Spleen (tissue), 11 donors: ENCODE measurements around the gene PTCD2. TPM values are rescaled to one million over a fixed set of nuclear protein-coding genes. Genes with fewer than 3 reads are reported as not detected.
A peak's percentile ranks its signal among the peaks of the same experiment; 100 is the strongest.
"Not testable (repeated sequence)": the region's sequence is repeated elsewhere in the genome, so short reads cannot be mapped to it uniquely, and the experiment has no call there.

Source experiments
- DNase-seq: peaks from one replicate; pipeline ENCODE4 v3.0.0-alpha.2; 2020
- H3K27ac ChIP-seq, 8 donors: fragments of 200-600 bp; sonication (generic) in 7 of 8; 1 replicate in 4 of 8; 2 replicates in 4 of 8; pipeline versions ENCODE4 v1.5.0 to v1.8.0; 2016 to 2021; ENCODE audit warnings: inconsistent platforms in 4 of 8, mild to moderate bottlenecking in 4 of 8, moderate library complexity in 1 of 8
- H3K27me3 ChIP-seq, 7 donors: fragments of 200-600 bp; sonication (generic) in 6 of 7; replicated peaks in 1 of 7; 1 replicate in 4 of 7; 2 replicates in 3 of 7; pipeline versions ENCODE4 v1.5.0 to v1.8.0; 2016 to 2021; ENCODE audit warnings: inconsistent platforms in 3 of 7, mild to moderate bottlenecking in 1 of 7
- H3K36me3 ChIP-seq, 6 donors: fragments of 200-600 bp; sonication (generic) in 5 of 6; 1 replicate in 4 of 6; 2 replicates in 2 of 6; pipeline versions ENCODE4 v1.5.0 to v1.8.0; 2016 to 2021; ENCODE audit warnings: inconsistent platforms in 2 of 6
- H3K4me1 ChIP-seq, 6 donors: fragments of 200-600 bp; sonication (generic) in 5 of 6; 1 replicate in 3 of 6; 2 replicates in 3 of 6; pipeline versions ENCODE4 v1.5.0 to v1.8.0; 2016 to 2021; ENCODE audit warnings: inconsistent platforms in 3 of 6
- H3K4me3 ChIP-seq, 8 donors: fragments of 200-600 bp; sonication (generic) in 7 of 8; 1 replicate in 4 of 8; 2 replicates in 4 of 8; pipeline versions ENCODE4 v1.5.0 to v1.8.0; 2016 to 2021; ENCODE audit warnings: inconsistent platforms in 4 of 8, mild to moderate bottlenecking in 4 of 8, moderate library complexity in 2 of 8
- H3K9me3 ChIP-seq, 8 donors: fragments of 200-600 bp; sonication (generic) in 7 of 8; 1 replicate in 4 of 8; 2 replicates in 4 of 8; pipeline versions ENCODE4 v1.5.0 to v1.8.0; 2016 to 2021; ENCODE audit warnings: inconsistent platforms in 4 of 8
- POLR2A ChIP-seq, 3 donors: fragments of 450-650 bp; IDR thresholded peaks; one replicate each; pipeline ENCODE4 v1.5.1; 2017; ENCODE audit warnings: antibody characterized with exemption in 3 of 3, mild to moderate bottlenecking in 1 of 3
- POLR2AphosphoS5 ChIP-seq, 3 donors: sonication (generic); formaldehyde crosslinking; IDR thresholded peaks; one replicate each; pipeline ENCODE4 v1.5.1; 2017; ENCODE audit warnings: antibody characterized with exemption in 3 of 3
- WGBS, 5 donors: extraction: QIAGEN DNeasy Blood & Tissue Kit in 3 of 5; methylation state at CpG; one replicate each; pipeline versions ENCODE4 v1.1.5 to v1.1.7; 2013 to 2018; 5-methylcytosine and 5-hydroxymethylcytosine counted together
- intact Hi-C: fragments of 100-400 bp; cut with DNase I; formaldehyde crosslinking; loops from one replicate; pipeline ENCODE4 v1.15.0; 2023; ENCODE audit warnings: low total_unique reads
- polyA plus RNA-seq, 3 donors: library from polyadenylated mRNA; stranded (reverse); fragments of 200-250 nt; gene quantifications; one replicate each; pipeline ENCODE4 v1.2.1, GENCODE V29; 2013
- total RNA-seq, 7 donors: library from RNA; depleted of rRNA in 3 of 7; stranded (reverse); fragments of >200 nt in 3 of 7; fragmentation: NEBNext Ultra II Directional in 4 of 7; extraction: Animal tissue kit (Norgen Biotek cat#: 25700) in 4 of 7; gene quantifications; one replicate each; pipeline versions ENCODE4 v1.1.0 to v1.2.1, GENCODE V29; 2016 to 2021
- TF ChIP-seq, protein P1 (sequence below), 11 experiments: fragments of 200-600 bp in 7 of 11; fragments of 450-650 bp in 4 of 11; sonication (generic) in 4 of 11; IDR thresholded peaks in 8 of 11; conservative IDR thresholded peaks in 3 of 11; 1 replicate in 7 of 11; 2 replicates in 4 of 11; pipeline versions ENCODE4 v1.4.0 to v1.8.0; 2016 to 2021; ENCODE audit warnings: antibody characterized with exemption in 11 of 11, inconsistent platforms in 4 of 11, mild to moderate bottlenecking in 1 of 11
- donor health status: healthy with polysubstance abuse.
- donor health status: DM: no; HTN: no; CAD: no; lungs with moderate emphysema.
- donor health status: DM: no; HTN: no; CAD: no.
- donor health status: Bipolar disorder and iron deficiency.
- donor health status: healthy.
- donor health status: DM: no; HTN: no; CAD: no.
- donor health status: DM: yes; HTN: yes; CAD: no.

The PTCD2 gene
- total and polyA plus RNA-seq, 10 donors = 1.2 to 11.7 (median 7.5) TPM

DNA sequence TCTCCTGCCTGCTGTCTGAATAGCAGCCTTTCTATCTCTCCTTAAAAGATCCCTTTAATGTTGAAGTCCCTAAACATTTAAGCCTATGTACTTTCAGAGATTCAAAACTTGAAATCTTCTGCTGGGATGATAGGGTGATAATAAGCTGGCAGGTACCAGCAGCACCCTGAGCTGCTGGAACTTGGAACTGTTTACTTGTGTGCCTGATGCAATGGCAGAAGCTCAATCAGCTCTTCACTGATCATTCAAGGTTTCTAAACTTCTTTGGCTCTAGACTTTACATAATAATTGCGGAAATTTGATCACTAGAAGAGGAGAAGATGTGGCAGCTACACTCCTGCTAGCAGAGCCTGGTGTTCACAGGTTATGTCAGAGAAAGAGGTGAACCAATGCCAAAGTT, 27.8 kb upstream of the PTCD2 start:
- intact Hi-C loops = no loop called here
- WGBS, 5 donors = 96 to 100% (median 100%) methylated on average over 1 of the region's 1 CpG
- Histone ChIP-seq H3K36me3 (peaks cover 0 to 71% (median 4%) of the 10 kb centered on the region in 6 donors), H3K27ac (no peak overlapping the region), H3K4me3 (no peak overlapping the region), H3K9me3 (no peaks in the 10 kb centered on the region), H3K27me3 (no peaks in the 10 kb centered on the region), H3K4me1 (peaks cover 0 to 52% (median 15%) of the 10 kb centered on the region in 6 donors)
- TF ChIP-seq POLR2AphosphoS5 (IDR thresholded peaks at IDR 0.05) (no peak), POLR2A (IDR thresholded peaks at IDR 0.05) (no peak)
- TF ChIP-seq, protein P1, sequence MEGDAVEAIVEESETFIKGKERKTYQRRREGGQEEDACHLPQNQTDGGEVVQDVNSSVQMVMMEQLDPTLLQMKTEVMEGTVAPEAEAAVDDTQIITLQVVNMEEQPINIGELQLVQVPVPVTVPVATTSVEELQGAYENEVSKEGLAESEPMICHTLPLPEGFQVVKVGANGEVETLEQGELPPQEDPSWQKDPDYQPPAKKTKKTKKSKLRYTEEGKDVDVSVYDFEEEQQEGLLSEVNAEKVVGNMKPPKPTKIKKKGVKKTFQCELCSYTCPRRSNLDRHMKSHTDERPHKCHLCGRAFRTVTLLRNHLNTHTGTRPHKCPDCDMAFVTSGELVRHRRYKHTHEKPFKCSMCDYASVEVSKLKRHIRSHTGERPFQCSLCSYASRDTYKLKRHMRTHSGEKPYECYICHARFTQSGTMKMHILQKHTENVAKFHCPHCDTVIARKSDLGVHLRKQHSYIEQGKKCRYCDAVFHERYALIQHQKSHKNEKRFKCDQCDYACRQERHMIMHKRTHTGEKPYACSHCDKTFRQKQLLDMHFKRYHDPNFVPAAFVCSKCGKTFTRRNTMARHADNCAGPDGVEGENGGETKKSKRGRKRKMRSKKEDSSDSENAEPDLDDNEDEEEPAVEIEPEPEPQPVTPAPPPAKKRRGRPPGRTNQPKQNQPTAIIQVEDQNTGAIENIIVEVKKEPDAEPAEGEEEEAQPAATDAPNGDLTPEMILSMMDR (IDR thresholded peaks at IDR 0.05 in 8 of 11, conservative IDR thresholded peaks at IDR 0.05 in 3 of 11) = no peak
- no peak for DNase-seq

DNA sequence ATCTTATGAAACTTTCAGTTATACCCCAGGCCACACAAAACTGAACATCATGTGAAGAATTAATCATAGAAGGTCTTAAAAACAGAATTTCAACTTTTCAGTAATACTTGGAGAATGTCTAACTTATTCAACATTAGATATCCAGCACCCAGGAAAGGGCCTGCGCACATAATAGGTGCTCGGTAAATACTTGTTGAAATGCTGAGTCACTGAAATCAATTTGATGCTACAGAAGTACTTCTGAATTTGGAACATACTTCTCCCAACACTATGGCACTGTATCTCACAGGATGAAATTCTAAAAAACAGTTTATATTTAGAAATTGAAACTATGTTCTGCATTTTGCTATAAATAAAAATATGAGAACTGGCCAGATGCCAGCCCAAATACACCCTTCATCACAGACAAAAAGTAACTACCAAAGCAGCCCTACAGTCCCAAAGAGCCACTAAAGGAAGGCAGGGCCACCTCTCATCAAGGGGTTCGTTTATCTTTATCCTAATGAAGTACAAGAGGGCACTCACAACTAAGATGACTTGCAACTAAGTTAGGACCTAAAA, 26.6 kb upstream of the PTCD2 start:
- no peak for DNase-seq
- H3K27ac ChIP-seq = peak overlapping the region in 4 of 8 donors; percentile 6 to 50 (median 24)

DNA sequence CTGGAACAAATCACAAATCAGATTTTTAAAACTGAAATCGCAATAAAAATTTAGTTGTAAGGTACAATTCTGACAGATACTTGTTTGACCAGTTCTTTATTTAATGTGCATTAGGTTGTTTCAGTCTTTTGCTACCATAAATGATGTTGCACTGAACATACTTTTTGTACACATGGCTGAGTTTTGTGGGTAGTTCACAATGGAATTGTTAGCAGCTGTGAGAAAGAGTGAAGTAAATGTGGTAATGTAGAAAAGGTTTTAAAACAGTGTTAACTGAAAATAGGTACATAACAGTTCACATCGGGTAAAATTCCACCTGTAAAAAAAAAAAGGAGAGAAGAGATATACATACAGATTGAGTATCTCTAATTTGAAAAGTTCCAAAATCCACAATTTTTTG, 25.7 kb upstream of the PTCD2 start:
- Histone ChIP-seq H3K27me3 (no peaks in the 10 kb centered on the region), H3K36me3 (peaks cover 0 to 52% (median 4%) of the 10 kb centered on the region in 6 donors), H3K9me3 (no peaks in the 10 kb centered on the region), H3K4me1 (peaks cover 0 to 62% (median 19%) of the 10 kb centered on the region in 6 donors), H3K27ac (peak overlapping the region in 3 of 8 donors; percentile 6 to 50 (median 40)), H3K4me3 (no peak overlapping the region)
- TF ChIP-seq POLR2A (IDR thresholded peaks at IDR 0.05) = no peak
- intact Hi-C loops = no loop called here
- 64 to 79% (median 76%) methylated on average over 2 of the region's 2 CpGs for WGBS, 5 donors
- no peak for DNase-seq

More for the DNA sequence above, 26.6 kb upstream of the PTCD2 start:
- Histone ChIP-seq H3K4me3 (no peak overlapping the region), H3K27me3 (no peaks in the 10 kb centered on the region), H3K9me3 (no peaks in the 10 kb centered on the region), H3K36me3 (peaks cover 0 to 61% (median 4%) of the 10 kb centered on the region in 6 donors), H3K4me1 (peaks cover 0 to 60% (median 17%) of the 10 kb centered on the region in 6 donors)
- TF ChIP-seq POLR2A (IDR thresholded peaks at IDR 0.05) (no peak), POLR2AphosphoS5 (IDR thresholded peaks at IDR 0.05) (no peak)
- TF ChIP-seq, protein P1 (IDR thresholded peaks at IDR 0.05 in 8 of 11, conservative IDR thresholded peaks at IDR 0.05 in 3 of 11) = no peak
- intact Hi-C loops = no loop called here
- 67 to 73% (median 71%) methylated on average over 3 of the region's 3 CpGs for WGBS, 5 donors

DNA sequence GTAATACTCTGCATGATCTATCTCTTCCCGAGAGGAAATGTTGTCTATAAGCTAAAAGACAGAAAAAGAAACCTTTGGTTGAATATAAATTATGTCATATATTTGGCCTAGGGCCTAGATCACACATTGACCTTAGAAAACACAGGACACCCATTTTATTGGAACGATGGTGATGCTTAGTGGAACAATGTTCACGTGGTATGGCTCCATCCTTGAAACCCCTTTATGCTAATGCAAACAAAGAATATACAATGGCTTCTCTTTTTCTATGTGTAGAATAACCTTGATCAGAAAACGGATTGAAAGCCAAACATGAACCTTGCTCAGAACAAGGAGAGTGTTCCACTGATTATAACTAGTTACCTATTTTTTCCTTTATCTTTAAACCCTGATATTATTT, 24.6 kb upstream of the PTCD2 start:
- 81 to 89% (median 85%) methylated on average over 4 of the region's 4 CpGs for WGBS, 5 donors
- intact Hi-C loops = no loop called here
- H3K4me3 ChIP-seq = no peak overlapping the region
- no peak for TF ChIP-seq POLR2A (IDR thresholded peaks at IDR 0.05)
- H3K36me3 ChIP-seq = peaks cover 0 to 42% (median 4%) of the 10 kb centered on the region in 6 donors
- H3K27me3 ChIP-seq = no peaks in the 10 kb centered on the region
- no peak for DNase-seq
- no peaks in the 10 kb centered on the region for H3K9me3 ChIP-seq
- no peak overlapping the region for H3K27ac ChIP-seq
- H3K4me1 ChIP-seq = peaks cover 0 to 73% (median 23%) of the 10 kb centered on the region in 6 donors

DNA sequence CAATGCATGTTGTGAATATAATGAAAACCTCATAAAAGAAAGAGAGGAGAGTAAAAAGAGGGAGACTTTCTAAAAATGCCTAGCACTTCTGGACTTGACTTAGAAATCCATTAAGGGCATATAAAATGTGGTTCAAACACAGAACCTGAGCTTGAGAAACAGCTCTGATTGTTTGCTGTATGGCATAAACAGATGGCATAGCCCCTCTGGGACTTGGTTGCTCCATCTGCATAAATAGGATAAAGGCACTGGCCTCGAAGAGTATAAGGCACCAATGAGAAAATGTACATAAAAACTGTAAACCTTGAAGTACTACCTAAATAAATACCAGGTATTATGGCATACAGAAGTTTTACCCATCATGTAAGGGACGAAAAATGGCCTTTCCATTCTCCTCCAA, 23.9 kb upstream of the PTCD2 start:
- TF ChIP-seq, protein P1 (IDR thresholded peaks at IDR 0.05 in 8 of 11, conservative IDR thresholded peaks at IDR 0.05 in 3 of 11) = no peak
- TF ChIP-seq POLR2AphosphoS5 (IDR thresholded peaks at IDR 0.05) (no peak), POLR2A (IDR thresholded peaks at IDR 0.05) (no peak)
- Histone ChIP-seq H3K36me3 (peaks cover 0 to 37% (median 4%) of the 10 kb centered on the region in 6 donors), H3K9me3 (no peaks in the 10 kb centered on the region), H3K4me3 (no peak overlapping the region), H3K4me1 (peaks cover 0 to 80% (median 25%) of the 10 kb centered on the region in 6 donors), H3K27me3 (no peaks in the 10 kb centered on the region), H3K27ac (no peak overlapping the region)
- WGBS, 5 donors = 81 to 91% (median 85%) methylated on average over 2 of the region's 2 CpGs
- intact Hi-C loops = no loop called here
- no peak for DNase-seq

DNA sequence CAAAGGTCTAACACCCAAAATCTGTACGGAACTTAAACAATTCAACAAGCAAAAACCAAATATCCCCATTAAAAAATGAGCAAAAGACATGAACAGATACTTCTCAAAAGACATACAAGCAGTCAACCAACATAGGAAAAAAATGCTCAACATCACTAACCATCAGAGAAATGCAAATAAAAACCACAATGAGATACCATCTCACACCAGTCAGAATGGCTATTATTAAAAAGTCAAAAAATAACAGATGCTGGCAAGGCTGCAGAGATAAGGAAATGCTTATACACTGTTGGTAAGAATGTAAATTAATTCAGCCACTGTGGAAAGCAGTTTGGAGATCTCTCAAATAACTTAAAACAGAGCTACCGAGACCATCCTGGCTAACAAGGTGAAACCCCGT, 22.0 kb upstream of the PTCD2 start:
- Histone ChIP-seq H3K27ac (peak overlapping the region in 1 of 8 donors; percentile 46), H3K4me1 (peaks cover 0 to 89% (median 28%) of the 10 kb centered on the region in 6 donors), H3K4me3 (peak overlapping the region in 1 of 8 donors; percentile 17), H3K36me3 (peaks cover 0 to 39% (median 5%) of the 10 kb centered on the region in 6 donors)
- intact Hi-C loops, DNase-seq, H3K27me3 ChIP-seq, H3K9me3 ChIP-seq: not testable (repeated sequence)
- WGBS, 5 donors = 62 to 81% (median 72%) methylated on average over 3 of the region's 3 CpGs
